ENCODE results near the gene IL1F10.

Gene IL1F10

GRCh38 chr2:113061896-113062770 lies 5.6 kb upstream of the IL1F10 start:
- TF ChIP-seq CTCF (conservative IDR thresholded peaks at IDR 0.05; ENCODE audit: low read depth, low read length) = no peak
- no peak for DNase-seq (ENCODE audit: low read depth)
- H3K4me3 ChIP-seq (ENCODE audit: low read depth, low read length) = no peak overlapping the region

GRCh38 chr2:113064281-113064680 lies 3.5 kb upstream of the IL1F10 start:
- DNase-seq (ENCODE audit: low read depth) = no peak
- no peak for TF ChIP-seq CTCF (conservative IDR thresholded peaks at IDR 0.05; ENCODE audit: low read depth, low read length)
- no peak overlapping the region for H3K4me3 ChIP-seq (ENCODE audit: low read depth, low read length)

- TF ChIP-seq CTCF (conservative IDR thresholded peaks at IDR 0.05; ENCODE audit: low read depth, low read length) = no peak
- no peak overlapping the region for H3K4me3 ChIP-seq (ENCODE audit: low read depth, low read length)
- no peak for DNase-seq (ENCODE audit: low read depth)
These were observed 2.9 kb upstream of the IL1F10 start for GRCh38 chr2:113064898-113065297.

- no peak overlapping the region for H3K4me3 ChIP-seq (ENCODE audit: low read depth, low read length)
- no peak for TF ChIP-seq CTCF (conservative IDR thresholded peaks at IDR 0.05; ENCODE audit: low read depth, low read length)
- DNase-seq (ENCODE audit: low read depth) = no peak
These were observed 479 bp downstream of the IL1F10 start for GRCh38 chr2:113068249-113068648.

- no peak overlapping the region for H3K4me3 ChIP-seq (ENCODE audit: low read depth, low read length)
- DNase-seq (ENCODE audit: low read depth) = no peak
- no peak for TF ChIP-seq CTCF (conservative IDR thresholded peaks at IDR 0.05; ENCODE audit: low read depth, low read length)
These were observed 1.1 kb downstream of the IL1F10 start for GRCh38 chr2:113068706-113069485.

- DNase-seq (ENCODE audit: low read depth) = no peak
- no peak overlapping the region for H3K4me3 ChIP-seq (ENCODE audit: low read depth, low read length)
- no peak for TF ChIP-seq CTCF (conservative IDR thresholded peaks at IDR 0.05; ENCODE audit: low read depth, low read length)
These were observed 2.2 kb downstream of the IL1F10 start for GRCh38 chr2:113069676-113070605.
